GM10847 (cell line): ENCODE data around the gene CDH13.

Experiments
- POLR2A ChIP-seq: IDR thresholded peaks from 2 replicates; pipeline ENCODE4 v1.6.1; 2011; ENCODE audit not compliant: insufficient read length; ENCODE audit errors: extremely low read depth

Gene CDH13

DNA sequence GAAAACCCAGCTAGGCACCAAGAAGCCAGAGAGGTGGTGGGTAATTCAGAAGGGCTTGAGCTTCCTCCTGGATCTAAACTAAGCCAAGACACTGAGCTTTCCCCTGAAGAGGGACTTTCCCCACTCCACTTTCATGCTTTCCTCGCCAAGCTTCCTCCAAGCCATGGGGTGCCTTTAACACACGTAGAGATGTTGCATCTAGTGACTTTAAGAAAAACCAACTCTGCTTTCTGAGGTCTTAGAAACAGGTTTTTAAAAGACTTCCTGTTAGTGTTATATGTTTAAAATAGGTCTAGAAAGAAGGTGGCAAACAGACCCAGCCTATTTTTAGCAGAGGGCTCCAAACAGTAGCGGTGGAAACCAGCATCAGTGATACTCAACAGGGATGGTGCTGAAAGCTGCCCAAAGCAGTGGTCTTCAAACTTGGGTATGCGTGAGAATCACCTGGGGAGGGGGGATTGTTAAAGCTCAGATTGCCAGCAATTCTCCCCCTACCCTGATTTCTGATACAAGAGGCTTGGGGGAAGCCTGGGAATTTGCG, 585.6 kb downstream of the CDH13 start:
- no peak for TF ChIP-seq POLR2A

DNA sequence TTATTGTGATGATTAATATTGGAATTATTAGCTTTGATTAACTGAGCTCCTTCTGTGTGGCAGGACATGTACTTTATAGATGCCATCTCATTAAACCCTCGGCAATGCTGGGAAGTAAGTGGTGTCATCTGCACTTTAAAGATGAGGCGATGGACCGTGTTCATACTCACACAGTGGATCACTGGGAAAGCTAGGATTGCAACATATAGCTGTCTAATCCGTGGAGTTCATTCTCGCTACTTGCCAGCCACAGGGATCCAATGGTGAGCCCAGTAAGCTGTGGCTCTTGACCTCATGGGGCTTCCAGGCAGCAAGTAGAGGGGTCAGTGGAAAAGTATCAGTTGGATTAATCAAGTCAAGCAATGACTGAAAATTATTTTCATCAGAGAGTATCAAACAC, 587.9 kb downstream of the CDH13 start:
- TF ChIP-seq POLR2A = no peak

DNA sequence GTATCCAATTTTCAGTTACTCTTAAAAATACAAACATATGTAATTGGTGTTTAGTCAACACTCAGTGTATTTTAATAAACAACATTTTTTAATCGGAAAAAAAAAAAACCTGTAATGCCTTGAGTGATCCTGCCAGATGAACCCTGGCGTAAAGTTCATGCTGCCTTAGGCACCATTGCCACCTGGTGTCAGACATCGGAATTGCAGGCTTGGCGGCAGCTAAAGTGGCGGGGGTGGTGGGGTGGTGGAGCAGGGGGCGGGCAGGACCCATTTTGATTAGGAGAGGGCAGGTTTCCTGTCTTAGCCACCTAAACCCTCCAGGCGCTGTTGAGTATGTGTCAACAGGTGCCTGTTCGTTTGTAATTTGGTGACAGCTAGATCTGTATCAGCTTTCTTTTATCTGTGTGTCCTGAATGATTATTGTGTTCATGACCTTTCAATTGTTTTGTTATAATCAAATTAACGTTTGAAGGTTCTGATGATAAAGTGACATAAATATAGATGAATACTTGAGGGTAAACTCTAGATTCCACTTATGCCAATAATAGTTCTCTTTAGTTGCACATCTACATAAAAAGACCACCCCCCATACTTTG, 588.7 kb downstream of the CDH13 start:
- no peak for TF ChIP-seq POLR2A

DNA sequence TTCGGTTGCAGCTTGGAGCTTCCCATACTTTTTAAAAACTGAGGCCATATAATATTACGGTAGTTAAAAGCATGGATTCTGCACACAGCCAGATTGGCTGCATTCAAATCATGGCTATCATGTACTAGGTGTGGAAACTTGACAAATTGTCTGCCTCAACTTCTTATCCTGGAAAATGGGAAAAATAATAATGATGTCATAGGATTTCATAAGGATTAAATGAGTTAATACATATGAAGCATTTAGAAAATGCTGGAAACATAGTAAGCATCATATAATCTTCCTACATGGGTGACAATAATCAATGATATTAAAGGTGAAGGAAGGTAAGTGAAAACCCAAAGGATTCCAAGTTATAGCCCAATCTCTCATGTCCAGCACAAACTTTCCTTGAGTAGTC, 592.5 kb downstream of the CDH13 start:
- TF ChIP-seq POLR2A = no peak

DNA sequence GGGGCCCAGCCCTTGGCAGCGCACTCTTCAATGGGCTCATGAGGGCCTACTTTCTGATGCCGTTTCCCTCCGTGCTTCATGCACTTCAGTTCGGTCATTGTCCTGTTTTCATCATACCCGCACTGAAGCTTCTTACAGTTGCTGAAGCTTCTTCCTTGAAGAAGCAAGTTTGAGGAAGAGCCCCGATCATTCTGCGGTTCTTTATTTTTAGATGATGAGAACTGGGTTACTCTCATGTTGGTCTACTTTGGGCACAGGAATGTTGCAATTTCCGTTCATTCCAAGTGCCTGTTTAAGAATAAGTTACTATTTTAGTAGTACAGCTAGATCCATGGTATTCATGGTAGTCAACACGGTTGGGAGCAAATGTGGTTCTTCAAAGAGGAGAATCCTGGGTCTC, 593.3 kb downstream of the CDH13 start:
- TF ChIP-seq POLR2A = no peak

DNA sequence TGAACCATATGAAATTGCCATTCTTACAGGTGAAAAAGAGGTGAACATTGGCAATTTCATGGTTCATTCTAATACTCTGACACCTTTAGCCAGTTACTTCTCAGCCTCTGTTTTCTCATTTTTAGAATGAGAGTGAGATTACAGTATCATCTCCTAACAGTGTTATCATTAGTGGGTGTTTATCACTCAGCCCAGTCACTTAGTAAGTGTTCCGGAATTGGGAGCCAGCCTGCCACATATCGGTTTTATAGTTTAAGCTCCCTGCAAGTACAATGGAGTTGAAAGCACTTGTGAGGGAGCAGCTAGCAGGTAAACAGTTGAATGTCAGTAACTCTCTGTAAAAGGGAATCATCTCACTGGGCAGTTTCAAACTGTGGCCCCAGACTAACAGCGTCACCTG, 597.9 kb downstream of the CDH13 start:
- TF ChIP-seq POLR2A = no peak

DNA sequence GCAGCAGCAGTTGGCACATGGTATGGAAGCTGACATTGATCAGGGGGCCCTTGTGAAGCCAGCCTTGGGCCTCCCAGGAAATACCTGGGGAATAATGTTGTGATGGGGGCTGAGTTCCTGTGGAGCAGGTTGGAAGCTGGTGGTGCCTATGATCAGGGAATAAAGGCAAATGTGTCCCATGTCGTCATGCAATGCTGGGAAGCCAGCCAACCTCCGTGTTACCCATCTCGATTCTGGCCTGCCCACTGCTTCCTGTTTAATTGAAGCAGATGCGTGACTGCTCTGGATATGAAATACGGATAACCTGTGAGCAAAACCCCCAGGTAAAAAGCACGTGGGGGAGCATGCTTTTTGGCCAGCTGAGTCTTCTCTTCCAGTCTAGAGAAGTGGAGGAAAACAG, 600.6 kb downstream of the CDH13 start:
- TF ChIP-seq POLR2A = no peak

DNA sequence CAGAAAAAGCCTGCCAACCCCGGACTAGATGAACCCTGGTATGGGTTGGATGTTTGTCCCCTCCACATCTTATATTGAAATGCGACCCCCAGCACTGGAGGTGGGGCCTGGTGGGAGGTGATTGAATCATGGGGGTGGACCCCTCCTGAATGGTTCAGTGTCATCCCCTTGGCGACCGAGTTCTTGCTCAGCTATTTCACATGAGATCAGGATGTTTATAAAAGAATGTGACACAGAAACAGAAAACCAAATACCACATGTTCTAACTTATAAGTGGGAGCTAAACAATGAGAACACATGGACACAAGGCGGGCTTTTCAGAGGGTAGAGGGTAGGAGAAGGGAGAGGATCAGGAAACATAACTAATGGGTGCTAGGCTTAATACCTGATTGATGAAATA, 605.0 kb downstream of the CDH13 start:
- TF ChIP-seq POLR2A = no peak

DNA sequence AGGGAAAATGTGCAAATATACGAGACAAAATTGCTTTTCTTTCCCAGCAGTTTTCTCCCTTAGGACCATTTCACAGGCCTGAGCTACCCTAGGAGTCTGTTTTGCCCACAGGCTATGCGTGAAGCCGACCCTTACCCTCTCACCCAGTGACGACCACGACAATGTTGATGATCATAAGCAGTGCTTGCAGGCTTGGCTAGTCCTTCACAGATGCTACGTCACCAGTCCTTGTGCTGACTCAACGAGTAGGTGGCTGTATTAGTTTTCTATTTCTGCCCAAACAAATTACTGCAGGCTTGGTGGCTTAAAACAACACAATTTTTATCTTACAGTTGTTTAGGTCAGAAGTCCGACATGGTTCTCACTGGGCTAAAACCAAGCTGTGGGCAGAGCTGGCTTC, 606.4 kb downstream of the CDH13 start:
- TF ChIP-seq POLR2A = no peak

DNA sequence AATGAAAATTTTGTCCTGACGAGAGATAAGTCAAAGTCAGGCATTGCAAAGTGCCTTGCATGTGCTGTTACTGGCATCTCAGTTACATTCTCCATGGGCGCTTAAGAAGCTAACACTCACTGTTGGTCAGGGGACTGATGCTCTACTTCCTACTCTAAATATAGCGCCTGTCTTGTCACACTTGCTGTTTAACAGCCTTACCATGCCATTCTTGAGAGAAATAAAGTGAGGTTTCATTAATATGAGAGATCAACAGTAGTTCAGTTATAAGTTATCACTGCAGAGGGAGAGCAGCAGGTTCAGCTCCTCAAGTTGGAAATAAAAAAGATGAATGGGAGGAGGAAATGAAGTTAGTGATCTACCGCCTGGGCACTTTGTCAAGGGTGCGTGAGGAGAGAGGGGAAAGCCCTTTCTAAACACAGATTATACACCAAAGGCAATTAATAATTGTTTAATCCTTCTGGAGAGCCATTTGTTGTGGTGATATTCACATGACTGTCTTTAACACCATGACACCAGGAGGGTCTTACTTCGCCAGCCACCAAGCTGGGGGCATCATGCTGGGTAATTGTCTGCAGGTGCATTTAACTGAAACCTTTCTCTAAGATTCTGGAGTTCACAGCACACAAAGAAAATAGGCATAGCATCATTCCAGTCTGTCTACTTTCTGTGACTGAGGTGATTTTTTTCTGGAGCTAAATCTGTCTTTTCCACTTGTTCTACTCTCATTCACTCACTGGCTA, 612.4 kb downstream of the CDH13 start:
- TF ChIP-seq POLR2A = no peak

DNA sequence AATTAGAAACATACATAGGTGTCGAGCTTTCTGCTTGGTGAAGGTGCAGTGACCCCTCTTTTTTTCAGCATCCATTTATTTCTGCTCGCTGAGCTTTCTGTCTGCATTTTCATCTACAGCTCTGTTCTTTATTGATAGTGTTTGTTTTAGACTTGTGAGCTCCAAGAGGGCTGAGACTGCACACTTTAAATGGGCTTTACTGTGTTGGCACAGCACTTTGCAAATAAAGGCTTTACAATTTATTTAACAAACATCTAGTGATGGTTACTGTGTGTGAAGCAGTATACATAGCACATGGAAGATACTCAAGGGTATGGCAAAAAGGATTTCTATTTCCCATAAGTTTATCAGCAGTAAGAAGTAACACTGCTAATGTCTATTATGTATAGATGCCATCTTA, 617.3 kb downstream of the CDH13 start:
- TF ChIP-seq POLR2A = no peak

DNA sequence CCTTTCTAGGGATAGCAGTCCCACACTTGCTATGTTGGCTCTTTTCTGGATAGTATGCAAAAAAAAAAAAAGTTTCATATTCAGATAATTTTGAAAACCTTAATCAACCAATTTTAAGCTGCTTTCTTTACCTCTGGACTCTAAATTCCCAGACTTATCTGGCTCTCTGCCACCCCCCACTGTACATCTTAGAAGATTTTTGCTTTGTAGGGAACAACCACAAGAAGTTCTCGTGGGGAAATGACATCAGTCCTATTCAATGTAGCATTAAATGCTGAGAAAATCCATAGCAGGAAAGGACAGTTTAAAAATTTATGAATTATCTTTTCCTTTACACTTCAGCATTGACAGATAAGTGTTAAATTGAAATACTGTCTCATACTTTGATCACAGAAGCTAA, 618.3 kb downstream of the CDH13 start:
- no peak for TF ChIP-seq POLR2A

DNA sequence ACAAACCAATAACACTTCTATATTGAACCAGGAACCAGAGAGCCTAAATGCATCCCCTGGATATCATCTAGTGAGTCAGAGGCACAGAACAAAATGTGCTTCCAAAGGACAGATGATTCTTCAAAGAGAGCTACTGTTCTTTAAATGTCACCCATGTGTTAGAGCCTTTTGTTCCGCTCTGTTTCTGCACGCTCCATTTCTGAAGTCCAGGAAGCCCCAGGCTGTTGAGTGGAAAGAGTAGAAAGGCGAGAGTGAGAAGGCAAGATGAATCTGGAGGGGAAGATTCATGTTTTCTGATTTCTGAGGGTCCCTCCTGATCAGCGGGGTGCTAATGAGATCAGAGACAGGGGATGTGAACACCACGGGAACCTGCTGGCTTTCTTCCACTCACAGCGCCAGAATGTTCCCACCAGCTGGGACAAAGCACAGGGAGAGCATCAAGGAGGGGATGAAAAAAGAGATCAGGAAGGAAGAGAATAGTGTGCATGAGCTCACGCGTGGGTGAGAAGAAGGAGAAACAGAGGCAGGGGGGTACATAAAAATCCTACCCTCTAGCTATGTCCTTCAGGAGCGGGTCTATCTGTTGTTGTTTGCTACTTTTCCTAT, 621.1 kb downstream of the CDH13 start:
- TF ChIP-seq POLR2A = no peak

DNA sequence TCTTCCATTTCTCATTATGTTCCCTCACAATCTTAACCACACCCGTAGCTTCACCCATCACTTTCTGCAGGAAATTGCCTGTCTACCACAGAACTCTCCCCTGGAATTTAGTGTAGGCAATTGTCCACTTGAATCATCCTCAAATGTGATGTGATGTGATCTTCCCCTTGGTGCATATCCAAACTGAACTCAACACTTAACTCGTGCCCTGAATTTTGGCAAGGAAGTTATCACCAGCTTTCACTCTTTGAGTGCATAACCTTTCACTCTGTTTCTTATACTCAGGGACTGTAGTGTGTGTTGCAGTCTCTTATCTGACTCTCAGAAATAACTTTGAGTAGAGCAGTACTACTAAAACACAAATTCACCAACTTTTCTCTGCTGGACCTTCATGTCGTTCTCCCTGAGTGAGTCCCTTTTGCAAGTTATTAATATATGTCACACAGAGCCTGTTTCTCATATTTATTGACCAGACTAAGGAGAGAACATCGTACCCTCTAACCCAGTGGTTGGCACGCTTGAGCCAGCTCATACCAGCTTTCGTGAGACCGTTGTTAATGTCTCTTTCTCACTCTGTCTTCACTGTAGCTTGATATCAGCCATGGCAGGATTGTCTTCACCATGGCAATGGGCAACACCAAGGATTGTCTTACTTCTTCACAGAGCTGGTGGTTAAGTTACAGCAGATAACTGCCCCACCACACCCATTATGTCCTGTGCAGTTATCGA, 622.1 kb downstream of the CDH13 start:
- no peak for TF ChIP-seq POLR2A

DNA sequence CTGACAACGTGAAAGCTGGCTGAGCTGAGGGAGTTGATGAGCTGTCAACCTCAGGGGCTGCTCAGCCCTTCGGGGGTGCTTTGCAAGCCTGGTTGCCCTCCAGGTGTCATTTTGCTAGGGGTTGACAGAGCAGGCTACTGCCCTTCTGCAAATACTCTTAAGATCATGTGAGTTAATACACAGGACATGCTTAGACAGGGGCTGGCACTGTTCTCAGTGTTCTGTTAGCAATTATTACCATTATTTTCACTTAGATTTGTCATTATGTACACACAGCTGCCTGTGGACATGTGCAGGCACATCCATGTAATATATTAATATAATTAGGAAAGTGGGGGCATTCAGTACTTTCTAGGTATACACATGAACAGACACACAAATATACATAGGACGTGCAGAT, 626.8 kb downstream of the CDH13 start:
- no peak for TF ChIP-seq POLR2A
